CD8-positive, alpha-beta memory T cell (primary cell): ENCODE data around the gene SUB1. TPM values are rescaled to one million over a fixed set of nuclear protein-coding genes. Genes with fewer than 3 reads are reported as not detected.
"Not testable (repeated sequence)": the region's sequence is repeated elsewhere in the genome, so short reads cannot be mapped to it uniquely, and the experiment has no call there.

ENCODE experiments used
- CTCF ChIA-PET: fragments of 350-600 bp; sonication (Branson Sonifier 250); formaldehyde crosslinking; loops from one replicate; lab custom pipeline; 2021; ENCODE audit warnings: antibody characterized with exemption; lab: Charles Lee
- POLR2A ChIA-PET: fragments of 350-600 bp; sonication (Branson Sonifier 250); formaldehyde crosslinking; loops from one replicate; lab custom pipeline; 2021; ENCODE audit warnings: antibody characterized with exemption; lab: Charles Lee
- DNase-seq, 5 donors: peaks; one replicate each; pipeline versions ENCODE4 v3.0.0 to v3.0.0-alpha.2; 2020 to 2022; ENCODE audit warnings: mixed read lengths in 1 of 5
- H3K27ac ChIP-seq: one replicate; pipeline ENCODE4 v1.7.0; 2013; ENCODE audit warnings: low read depth, mild to moderate bottlenecking, low read length, moderate library complexity
- H3K27me3 ChIP-seq: 2 replicates; pipeline ENCODE4 v1.7.0; 2013; ENCODE audit warnings: low read length, mild to moderate bottlenecking; ENCODE audit not compliant: insufficient read depth, poor library complexity, severe bottlenecking
- H3K36me3 ChIP-seq: 2 replicates; pipeline ENCODE4 v1.7.0; 2013; ENCODE audit warnings: mild to moderate bottlenecking, low read length, moderate library complexity; ENCODE audit not compliant: insufficient read depth
- H3K4me1 ChIP-seq: 2 replicates; pipeline ENCODE4 v1.7.0; 2013; ENCODE audit warnings: mild to moderate bottlenecking, low read length, moderate library complexity; ENCODE audit not compliant: insufficient read depth
- H3K4me3 ChIP-seq: 2 replicates; pipeline ENCODE4 v1.7.0; 2013; ENCODE audit warnings: mild to moderate bottlenecking, low read length
- H3K9me3 ChIP-seq: 2 replicates; pipeline ENCODE4 v1.7.0; 2013; ENCODE audit warnings: mild to moderate bottlenecking, low read length
- H3K27ac Mint-ChIP-seq, 8 donors: one replicate each; pipeline ENCODE4 v1.8.0; 2020 to 2021; ENCODE audit warnings: mixed read lengths in 8 of 8, mild to moderate bottlenecking in 6 of 8, inconsistent platforms in 3 of 8, moderate library complexity in 3 of 8
- H3K27me3 Mint-ChIP-seq, 2 donors: one replicate each; pipeline ENCODE4 v1.8.0; 2020 to 2021; ENCODE audit warnings: mixed read lengths in 2 of 2, mild to moderate bottlenecking in 1 of 2, moderate library complexity in 1 of 2
- H3K36me3 Mint-ChIP-seq, 3 donors: one replicate each; pipeline ENCODE4 v1.8.0; 2020 to 2021; ENCODE audit warnings: mixed read lengths in 3 of 3, inconsistent platforms in 1 of 3, mild to moderate bottlenecking in 1 of 3
- H3K4me1 Mint-ChIP-seq, 3 donors: one replicate each; pipeline ENCODE4 v1.8.0; 2020 to 2021; ENCODE audit warnings: mixed read lengths in 3 of 3, inconsistent platforms in 1 of 3, mild to moderate bottlenecking in 1 of 3
- H3K4me3 Mint-ChIP-seq, 7 donors: one replicate each; pipeline ENCODE4 v1.8.0; 2020 to 2021; ENCODE audit warnings: mixed read lengths in 7 of 7, mild to moderate bottlenecking in 6 of 7, moderate library complexity in 4 of 7, inconsistent platforms in 2 of 7
- H3K9me3 Mint-ChIP-seq, 5 donors: one replicate each; pipeline ENCODE4 v1.8.0; 2020 to 2022; ENCODE audit warnings: mixed read lengths in 5 of 5, mild to moderate bottlenecking in 3 of 5, moderate library complexity in 2 of 5, inconsistent platforms in 1 of 5
- polyA plus RNA-seq: library from polyadenylated mRNA; unstranded; fragments of 300-500 nt; fragmentation: Illumina TruSeq; gene quantifications from one replicate; pipeline ENCODE4 v1.2.3, GENCODE V29; 2021
- total RNA-seq, 2 experiments: library from RNA; stranded (reverse); gene quantifications; one replicate each; pipeline ENCODE4 v1.2.3, GENCODE V29; 2021

SUB1 gene
- 100 to 1,000 TPM; 484 to 511 TPM for total RNA-seq
- polyA plus RNA-seq = 476 TPM

GRCh38 chr5:32585446-32586275 lies at the start of gene SUB1:
TSS of gene SUB1 (plus strand) at chr5:32585557. CDS start at chr5:32588513, 2,956 bp downstream.
- POLR2A ChIA-PET = interaction anchor here (0.8 to 1.3 kb wide), 6 partner anchors 11 to 141 kb away, joined by 3 to 8 read pairs (median 4); partner anchors contain the start of gene ZFR

GRCh38 chr5:32536246-32536645 lies 49.1 kb upstream of the SUB1 start:
- H3K4me1 Mint-ChIP-seq = peaks cover 35 to 79% (median 77%) of the 10 kb centered on the region in 3 donors
- Histone ChIP-seq H3K36me3 (no peaks in the 10 kb centered on the region), H3K4me3 (no peak overlapping the region), H3K9me3 (no peaks in the 10 kb centered on the region), H3K27ac (no peak overlapping the region), H3K27me3 (no peaks in the 10 kb centered on the region), H3K4me1 (peaks cover 32% of the 10 kb centered on the region)
- DNase-seq = no peak
- ChIA-PET CTCF (no interaction called here), POLR2A (no interaction called here)
- peak overlapping the region in 2 of 7 donors; percentile 18 to 29 for H3K4me3 Mint-ChIP-seq
- H3K27me3 Mint-ChIP-seq = no peaks in the 10 kb centered on the region
- peak overlapping the region in 3 of 8 donors; percentile 47 to 64 (median 57) for H3K27ac Mint-ChIP-seq
- H3K9me3 Mint-ChIP-seq = no peaks in the 10 kb centered on the region
- peaks cover 0 to 8% (median 7%) of the 10 kb centered on the region in 3 donors for H3K36me3 Mint-ChIP-seq

More at GRCh38 chr5:32585446-32586275, at the start of gene SUB1:
- CTCF ChIA-PET = interaction anchor here (0.7 to 3.5 kb wide), 9 partner anchors 27 to 273 kb away, joined by 3 to 31 read pairs (median 4); partner anchors contain the start of gene MTMR12
- Mint-ChIP-seq H3K27ac (peak within 1 kb of the TSS; percentile 95 to 100 (median 98)), H3K36me3 (peaks cover 0 to 31% (median 2%) of the 10 kb centered on the region in 3 donors), H3K27me3 (peaks cover 0 to 2% of the 10 kb centered on the region in 2 donors), H3K4me3 (peak within 1 kb of the TSS; percentile 90 to 100 (median 98)), H3K4me1 (peaks cover 65 to 86% (median 83%) of the 10 kb centered on the region in 3 donors), H3K9me3 (peaks cover 0 to 2% (median 0%) of the 10 kb centered on the region in 5 donors)
- peak within 1 kb of the TSS; percentile 100 for H3K27ac ChIP-seq
- H3K4me3 ChIP-seq = peak within 1 kb of the TSS; percentile 93
- H3K36me3 ChIP-seq = peaks cover 6% of the 10 kb centered on the region
- H3K4me1 ChIP-seq = peaks cover 53% of the 10 kb centered on the region
- peak; percentile 91 to 95 (median 93) for DNase-seq
- H3K27me3 ChIP-seq = no peaks in the 10 kb centered on the region
- no peaks in the 10 kb centered on the region for H3K9me3 ChIP-seq

- CTCF ChIA-PET, DNase-seq, POLR2A ChIA-PET: not testable (repeated sequence)
Observed at GRCh38 chr5:32537437-32538029, 47.8 kb upstream of the SUB1 start.

GRCh38 chr5:32538031-32538547 lies 47.3 kb upstream of the SUB1 start:
- H3K4me1 Mint-ChIP-seq = peaks cover 27 to 72% (median 71%) of the 10 kb centered on the region in 3 donors
- DNase-seq = peak in 4 of 5 donors; percentile 6 to 77 (median 26)

More at GRCh38 chr5:32537437-32538029, 47.8 kb upstream of the SUB1 start:
- not testable (repeated sequence) for H3K27ac ChIP-seq, H3K36me3 Mint-ChIP-seq, H3K27me3 ChIP-seq, H3K9me3 ChIP-seq, H3K27me3 Mint-ChIP-seq, H3K36me3 ChIP-seq, H3K9me3 Mint-ChIP-seq, H3K4me3 ChIP-seq
- Mint-ChIP-seq H3K27ac (peak overlapping the region; percentile 56 to 95 (median 88)), H3K4me1 (peaks cover 29 to 75% (median 72%) of the 10 kb centered on the region in 3 donors), H3K4me3 (peak overlapping the region in 6 of 7 donors; percentile 17 to 81 (median 58))
- H3K4me1 ChIP-seq = peaks cover 29% of the 10 kb centered on the region

GRCh38 chr5:32539981-32540845 lies 45.1 kb upstream of the SUB1 start:
- no peaks in the 10 kb centered on the region for H3K27me3 ChIP-seq
- no peaks in the 10 kb centered on the region for H3K27me3 Mint-ChIP-seq
- peaks cover 23 to 65% (median 64%) of the 10 kb centered on the region in 3 donors for H3K4me1 Mint-ChIP-seq
- H3K27ac Mint-ChIP-seq = peak overlapping the region in 2 of 8 donors; percentile 66 to 85
- no peak for DNase-seq
- ChIA-PET POLR2A (no interaction called here), CTCF (no interaction called here)
- H3K4me3 Mint-ChIP-seq = peak overlapping the region in 1 of 7 donors; percentile 5
- no peaks in the 10 kb centered on the region for H3K9me3 Mint-ChIP-seq
- peaks cover 12% of the 10 kb centered on the region for H3K4me1 ChIP-seq
- no peaks in the 10 kb centered on the region for H3K36me3 ChIP-seq
- H3K9me3 ChIP-seq = no peaks in the 10 kb centered on the region
- H3K27ac ChIP-seq = no peak overlapping the region
- no peak overlapping the region for H3K4me3 ChIP-seq
- H3K36me3 Mint-ChIP-seq = peaks cover 0 to 7% (median 4%) of the 10 kb centered on the region in 3 donors

More at GRCh38 chr5:32538031-32538547, 47.3 kb upstream of the SUB1 start:
- no peak overlapping the region for H3K27ac ChIP-seq
- Mint-ChIP-seq H3K9me3 (no peaks in the 10 kb centered on the region), H3K36me3 (peaks cover 0 to 9% (median 4%) of the 10 kb centered on the region in 3 donors), H3K27ac (peak overlapping the region; percentile 56 to 95 (median 88)), H3K4me3 (peak overlapping the region in 6 of 7 donors; percentile 17 to 81 (median 58)), H3K27me3 (no peaks in the 10 kb centered on the region)
- H3K36me3 ChIP-seq = no peaks in the 10 kb centered on the region
- H3K4me1 ChIP-seq = peaks cover 23% of the 10 kb centered on the region
- H3K4me3 ChIP-seq = no peak overlapping the region
- no peaks in the 10 kb centered on the region for H3K9me3 ChIP-seq
- no peaks in the 10 kb centered on the region for H3K27me3 ChIP-seq
- ChIA-PET POLR2A (no interaction called here), CTCF (no interaction called here)

- Histone ChIP-seq H3K36me3 (no peaks in the 10 kb centered on the region), H3K4me3 (no peak overlapping the region), H3K4me1 (peaks cover 12% of the 10 kb centered on the region), H3K27me3 (no peaks in the 10 kb centered on the region), H3K9me3 (no peaks in the 10 kb centered on the region), H3K27ac (no peak overlapping the region)
- ChIA-PET POLR2A (no interaction called here), CTCF (no interaction called here)
- Mint-ChIP-seq H3K9me3 (no peaks in the 10 kb centered on the region), H3K27ac (no peak overlapping the region), H3K27me3 (no peaks in the 10 kb centered on the region), H3K4me1 (peaks cover 24 to 61% (median 60%) of the 10 kb centered on the region in 3 donors), H3K36me3 (peaks cover 0 to 6% (median 4%) of the 10 kb centered on the region in 3 donors), H3K4me3 (no peak overlapping the region)
- DNase-seq = no peak
Observed at GRCh38 chr5:32541241-32541640, 44.1 kb upstream of the SUB1 start.
